WERI-Rb-1 (cell line): ENCODE data around the gene ZNF592.

ENCODE experiments used
- DNase-seq: peaks from one replicate; pipeline ENCODE4 v3.0.0-alpha.2; 2020
- H3K27ac ChIP-seq: fragments of 250-450 bp; sonication (Bioruptor Pico); 2 replicates; pipeline ENCODE4 v1.5.1; 2020; ENCODE audit warnings: mild to moderate bottlenecking, moderate library complexity
- H3K27me3 ChIP-seq: fragments of 250-450 bp; sonication (Bioruptor Pico); 2 replicates; pipeline ENCODE4 v1.5.1; 2021; ENCODE audit warnings: mild to moderate bottlenecking, low read depth, moderate library complexity; ENCODE audit not compliant: insufficient read depth, severe bottlenecking
- H3K36me3 ChIP-seq: fragments of 250-450 bp; sonication (Bioruptor Pico); 2 replicates; pipeline ENCODE4 v1.5.1; 2020; ENCODE audit warnings: mild to moderate bottlenecking, moderate library complexity
- H3K4me3 ChIP-seq: 2 replicates; pipeline ENCODE4 v1.5.1; 2011; ENCODE audit warnings: low read depth, mild to moderate bottlenecking, control low read depth, low read length
- H3K9me3 ChIP-seq: fragments of 250-450 bp; sonication (Bioruptor Pico); 2 replicates; pipeline ENCODE4 v1.5.1; 2021; ENCODE audit warnings: mild to moderate bottlenecking, moderate library complexity; ENCODE audit not compliant: severe bottlenecking
- CTCF ChIP-seq: IDR thresholded peaks from 2 replicates; pipeline ENCODE4 v1.5.1; 2011; ENCODE audit warnings: low read depth, mild to moderate bottlenecking, control low read depth, inconsistent platforms, low read length

Gene ZNF592

GRCh38 chr15:84823282-84823878, 75.0 kb downstream of the ZNF592 start:
- Histone ChIP-seq H3K36me3 (peaks cover 47% of the 10 kb centered on the region), H3K27me3 (no peaks in the 10 kb centered on the region), H3K4me3 (no peak overlapping the region), H3K9me3 (no peaks in the 10 kb centered on the region), H3K27ac (no peak overlapping the region)
- TF ChIP-seq CTCF = no peak
- DNase-seq = no peak

- Histone ChIP-seq H3K36me3 (peaks cover 55% of the 10 kb centered on the region), H3K27ac (no peak overlapping the region), H3K9me3 (no peaks in the 10 kb centered on the region), H3K27me3 (no peaks in the 10 kb centered on the region), H3K4me3 (no peak overlapping the region)
- TF ChIP-seq CTCF = no peak
- DNase-seq = no peak
Observed at GRCh38 chr15:84824260-84825007, 76.0 kb downstream of the ZNF592 start.

GRCh38 chr15:84826369-84826823, 78.0 kb downstream of the ZNF592 start:
- no peak overlapping the region for H3K4me3 ChIP-seq
- H3K27ac ChIP-seq = no peak overlapping the region
- no peaks in the 10 kb centered on the region for H3K27me3 ChIP-seq
- peaks cover 58% of the 10 kb centered on the region for H3K36me3 ChIP-seq
- peak; percentile 46 for DNase-seq
- peak; percentile 80 for TF ChIP-seq CTCF
- H3K9me3 ChIP-seq = no peaks in the 10 kb centered on the region

- Histone ChIP-seq H3K27ac (no peak overlapping the region), H3K9me3 (no peaks in the 10 kb centered on the region), H3K4me3 (no peak overlapping the region), H3K27me3 (no peaks in the 10 kb centered on the region), H3K36me3 (peaks cover 56% of the 10 kb centered on the region)
- no peak for DNase-seq
- TF ChIP-seq CTCF = no peak
Observed at GRCh38 chr15:84827246-84827645, 78.9 kb downstream of the ZNF592 start.

GRCh38 chr15:84828086-84828908, 79.9 kb downstream of the ZNF592 start:
- no peak for DNase-seq
- H3K27ac ChIP-seq = no peak overlapping the region
- peaks cover 53% of the 10 kb centered on the region for H3K36me3 ChIP-seq
- H3K4me3 ChIP-seq = no peak overlapping the region
- TF ChIP-seq CTCF = no peak
- H3K27me3 ChIP-seq = no peaks in the 10 kb centered on the region
- H3K9me3 ChIP-seq = no peaks in the 10 kb centered on the region
